Hematopoietic multipotent progenitor cell treated with erythropoietin and hydrocortisone succinate and interleukin-3 and kit ligand, for 17 days (in vitro differentiated cells): Measurements from ENCODE around the gene ZNF682.
"Not testable (repeated sequence)": the region's sequence is repeated elsewhere in the genome, so short reads cannot be mapped to it uniquely, and the experiment has no call there.

ENCODE experiments used
- DNase-seq: peaks from one replicate; pipeline ENCODE4 v3.0.0-alpha.2; 2015; ENCODE audit warnings: low spot score

ZNF682 gene

GRCh38 chr19:19997656-19998268 is 41.5 kb downstream of the ZNF682 start:
- no peak for DNase-seq

GRCh38 chr19:19966862-19967261 is 72.4 kb downstream of the ZNF682 start:
- no peak for DNase-seq

GRCh38 chr19:19966126-19966525 is 73.2 kb downstream of the ZNF682 start:
- not testable (repeated sequence) for DNase-seq

- DNase-seq: no peak
Observed at GRCh38 chr19:19964416-19964815, 74.9 kb downstream of the ZNF682 start.

- DNase-seq: not testable (repeated sequence)
Observed at GRCh38 chr19:19959151-19959799, 80.0 kb downstream of the ZNF682 start.

GRCh38 chr19:19957766-19958165 is 81.5 kb downstream of the ZNF682 start:
- DNase-seq: not testable (repeated sequence)

GRCh38 chr19:19956434-19957075 is 82.8 kb downstream of the ZNF682 start:
- DNase-seq: no peak

GRCh38 chr19:19955208-19955607 is 84.1 kb downstream of the ZNF682 start:
- DNase-seq: no peak
